GM21367 (cell line): ENCODE measurements around the gene ARL8A.

Source experiments
- ATAC-seq: cut with Tn5 transposase; IDR thresholded peaks from one replicate; pipeline ENCODE4 v1.9.1; 2021; ENCODE audit not compliant: unreplicated experiment

Gene ARL8A

GRCh38 chr1:202084791-202085681, 59.5 kb downstream of the ARL8A start:
- ATAC-seq, result no peak
